ENCODE results near the gene TTN.

The TTN gene

GRCh38 chr2:178833382-178833781, 26.2 kb upstream of the TTN start:
- no peak for ATAC-seq
- TF ChIP-seq ZFP3 (CRISPR knock-in tag; IDR thresholded peaks at IDR 0.05) (no peak), TCF4 (CRISPR knock-in tag; IDR thresholded peaks at IDR 0.05; ENCODE audit: borderline replicate concordance) (no peak), TOX (CRISPR knock-in tag; IDR thresholded peaks at IDR 0.05; ENCODE audit: borderline replicate concordance) (no peak), CREB5 (CRISPR knock-in tag; IDR thresholded peaks at IDR 0.05; ENCODE audit: low read depth) (no peak), CSDC2 (CRISPR knock-in tag; IDR thresholded peaks at IDR 0.05) (no peak), TSHZ2 (CRISPR knock-in tag; IDR thresholded peaks at IDR 0.05) (no peak), ISL1 (CRISPR knock-in tag; IDR thresholded peaks at IDR 0.05) (no peak), ZNF8 (CRISPR knock-in tag; IDR thresholded peaks at IDR 0.05) (no peak), ZNF70 (CRISPR knock-in tag; IDR thresholded peaks at IDR 0.05) (no peak), ZNF565 (CRISPR knock-in tag; conservative IDR thresholded peaks at IDR 0.05; ENCODE audit: low read depth) (no peak)

- TF ChIP-seq RARB (CRISPR knock-in tag; IDR thresholded peaks at IDR 0.05) (no peak), ISL1 (CRISPR knock-in tag; IDR thresholded peaks at IDR 0.05) (no peak), POU6F1 (CRISPR knock-in tag; IDR thresholded peaks at IDR 0.05; ENCODE audit: borderline replicate concordance, low read depth) (no peak), CSDC2 (CRISPR knock-in tag; IDR thresholded peaks at IDR 0.05) (no peak), CSRNP3 (CRISPR knock-in tag; IDR thresholded peaks at IDR 0.05) (no peak), ZFP30 (CRISPR knock-in tag; IDR thresholded peaks at IDR 0.05) (no peak)
- ATAC-seq = no peak
Measured at GRCh38 chr2:178830451-178830850, 23.2 kb upstream of the TTN start.

GRCh38 chr2:178829981-178830380, 22.8 kb upstream of the TTN start:
- ATAC-seq = no peak
- TF ChIP-seq CSRNP3 (CRISPR knock-in tag; IDR thresholded peaks at IDR 0.05) = no peak
- TF ChIP-seq PPARA (CRISPR knock-in tag; IDR thresholded peaks at IDR 0.05; ENCODE audit: borderline replicate concordance) = no peak
- TF ChIP-seq OSR1 (CRISPR knock-in tag; IDR thresholded peaks at IDR 0.05) = no peak
- no peak for TF ChIP-seq RARB (CRISPR knock-in tag; IDR thresholded peaks at IDR 0.05)
- no peak for TF ChIP-seq PATZ1 (CRISPR knock-in tag; IDR thresholded peaks at IDR 0.05; ENCODE audit: borderline replicate concordance)
- TF ChIP-seq TCF4 (CRISPR knock-in tag; IDR thresholded peaks at IDR 0.05; ENCODE audit: borderline replicate concordance) = no peak
- TF ChIP-seq TSHZ2 (CRISPR knock-in tag; IDR thresholded peaks at IDR 0.05) = no peak
- no peak for TF ChIP-seq TOX (CRISPR knock-in tag; IDR thresholded peaks at IDR 0.05; ENCODE audit: borderline replicate concordance)
- TF ChIP-seq ESRRG (CRISPR knock-in tag; IDR thresholded peaks at IDR 0.05) = no peak
- no peak for TF ChIP-seq ZNF8 (CRISPR knock-in tag; IDR thresholded peaks at IDR 0.05)
- TF ChIP-seq ZFP3 (CRISPR knock-in tag; IDR thresholded peaks at IDR 0.05) = no peak
- no peak for TF ChIP-seq ZNF565 (CRISPR knock-in tag; conservative IDR thresholded peaks at IDR 0.05; ENCODE audit: low read depth)
- TF ChIP-seq GLIS3 (CRISPR knock-in tag; IDR thresholded peaks at IDR 0.05) = no peak
- no peak for TF ChIP-seq CREB5 (CRISPR knock-in tag; IDR thresholded peaks at IDR 0.05; ENCODE audit: low read depth)
- no peak for TF ChIP-seq ZFP30 (CRISPR knock-in tag; IDR thresholded peaks at IDR 0.05)
- no peak for TF ChIP-seq ZNF70 (CRISPR knock-in tag; IDR thresholded peaks at IDR 0.05)
- no peak for TF ChIP-seq POU6F1 (CRISPR knock-in tag; IDR thresholded peaks at IDR 0.05; ENCODE audit: borderline replicate concordance, low read depth)

Data from SK-N-SH treated with all-trans-retinoic acid at 6 μM for 48 hours (cell line).